ENCODE results near the gene MARCHF4. TPM values are rescaled to one million over a fixed set of nuclear protein-coding genes. Genes with fewer than 3 reads are reported as not detected.

The MARCHF4 gene
- total RNA-seq, 1 experiment from 2014 or later: 0.54 TPM

DNA sequence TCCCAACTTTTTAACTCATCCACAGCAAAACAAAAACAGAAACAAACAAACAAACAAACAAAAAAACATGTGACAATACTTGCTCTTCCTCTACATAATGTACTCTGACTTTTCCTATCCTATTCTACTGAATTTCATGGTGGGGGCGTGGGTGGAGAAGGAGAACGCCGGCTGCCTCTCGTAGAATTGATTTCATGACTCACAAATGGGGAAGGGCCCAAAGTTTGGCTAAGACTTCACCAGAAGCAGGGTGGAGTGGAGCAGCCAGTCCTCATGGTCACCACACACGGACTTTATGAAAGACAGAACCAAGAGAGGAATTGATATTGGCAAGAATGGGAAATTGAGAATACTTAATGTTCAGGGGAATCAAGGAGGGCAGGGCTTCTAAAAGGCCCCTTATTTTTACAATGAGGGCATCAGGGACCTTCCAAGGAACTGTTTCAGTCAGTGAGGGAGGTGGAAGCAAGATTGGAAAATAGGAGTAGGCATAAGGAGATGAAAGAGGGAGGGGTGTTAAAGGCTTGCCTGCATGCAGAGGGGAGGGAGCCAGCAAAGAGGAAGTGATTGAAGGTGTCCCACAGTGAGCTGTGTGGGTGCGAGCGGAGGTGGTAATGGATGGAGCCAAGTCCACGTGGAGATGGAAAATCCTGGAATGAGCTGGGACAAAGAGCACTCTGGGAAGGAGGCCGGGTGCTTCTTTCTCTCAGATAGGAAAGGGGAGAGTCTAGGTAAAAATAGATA, 27.9 kb downstream of the MARCHF4 start:
- H3K4me1 Mint-ChIP-seq (ENCODE audit: low read depth, unreplicated experiment): peaks cover 8% of the 10 kb centered on the region
- no peak overlapping the region for H3K4me3 Mint-ChIP-seq (ENCODE audit: low read depth, unreplicated experiment)
- BruUV-seq (replicated peaks): no TSS peak
- H3K27me3 Mint-ChIP-seq (ENCODE audit: unreplicated experiment): peaks cover 61% of the 10 kb centered on the region
- H3K27ac Mint-ChIP-seq (ENCODE audit: unreplicated experiment): no peak overlapping the region
- TF ChIP-seq, protein P1, sequence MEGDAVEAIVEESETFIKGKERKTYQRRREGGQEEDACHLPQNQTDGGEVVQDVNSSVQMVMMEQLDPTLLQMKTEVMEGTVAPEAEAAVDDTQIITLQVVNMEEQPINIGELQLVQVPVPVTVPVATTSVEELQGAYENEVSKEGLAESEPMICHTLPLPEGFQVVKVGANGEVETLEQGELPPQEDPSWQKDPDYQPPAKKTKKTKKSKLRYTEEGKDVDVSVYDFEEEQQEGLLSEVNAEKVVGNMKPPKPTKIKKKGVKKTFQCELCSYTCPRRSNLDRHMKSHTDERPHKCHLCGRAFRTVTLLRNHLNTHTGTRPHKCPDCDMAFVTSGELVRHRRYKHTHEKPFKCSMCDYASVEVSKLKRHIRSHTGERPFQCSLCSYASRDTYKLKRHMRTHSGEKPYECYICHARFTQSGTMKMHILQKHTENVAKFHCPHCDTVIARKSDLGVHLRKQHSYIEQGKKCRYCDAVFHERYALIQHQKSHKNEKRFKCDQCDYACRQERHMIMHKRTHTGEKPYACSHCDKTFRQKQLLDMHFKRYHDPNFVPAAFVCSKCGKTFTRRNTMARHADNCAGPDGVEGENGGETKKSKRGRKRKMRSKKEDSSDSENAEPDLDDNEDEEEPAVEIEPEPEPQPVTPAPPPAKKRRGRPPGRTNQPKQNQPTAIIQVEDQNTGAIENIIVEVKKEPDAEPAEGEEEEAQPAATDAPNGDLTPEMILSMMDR (IDR thresholded peaks at IDR 0.05; ENCODE audit: unreplicated experiment): no peak
- CTCF ChIA-PET: interaction anchor here (0.7 kb wide), 1 partner anchor 165 kb away, joined by 3 read pairs; no protein-coding TSS in a partner anchor
- H3K36me3 Mint-ChIP-seq (ENCODE audit: insufficient read depth, unreplicated experiment): no peaks in the 10 kb centered on the region
- intact Hi-C loops (cut with micrococcal nuclease; ENCODE audit: unreplicated experiment): no loop called here
- no peak for DNase-seq
- no peaks in the 10 kb centered on the region for H3K9me3 Mint-ChIP-seq (ENCODE audit: low read depth, unreplicated experiment)

DNA sequence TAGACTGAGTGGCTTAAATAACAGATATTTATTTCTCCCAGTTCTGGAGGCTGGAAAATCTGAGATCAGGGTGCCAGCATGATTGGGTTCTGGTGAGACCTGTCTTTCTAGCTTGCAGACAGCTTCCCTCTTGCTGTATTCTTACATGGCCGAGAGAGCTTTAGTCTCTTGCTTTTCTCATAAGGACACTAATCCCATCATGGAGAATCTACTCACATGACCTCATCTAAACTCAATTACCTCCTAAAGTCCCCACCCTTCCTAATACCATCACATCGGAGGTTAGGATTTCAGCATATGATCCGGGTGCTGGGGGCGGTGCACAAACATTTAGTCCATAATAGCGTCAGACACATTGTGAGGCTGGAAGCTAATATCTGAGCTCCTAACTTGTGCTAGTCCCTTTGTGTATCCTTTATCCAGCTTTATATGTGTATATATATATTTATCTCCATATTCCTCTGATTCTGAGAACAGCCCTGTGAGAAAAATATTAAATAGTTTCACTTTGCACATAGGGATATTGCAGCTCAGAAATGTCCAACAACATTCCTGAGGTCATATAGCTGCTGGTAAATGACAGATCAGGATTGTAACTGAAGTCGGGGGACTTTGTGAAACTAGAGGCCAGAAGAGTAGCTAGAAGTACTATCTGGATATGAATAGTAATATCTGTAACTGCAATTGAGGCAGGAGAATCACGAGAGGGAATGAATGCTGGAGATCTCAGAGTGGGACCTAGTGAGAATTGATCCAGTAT, 28.9 kb downstream of the MARCHF4 start:
- Mint-ChIP-seq H3K36me3 (ENCODE audit: insufficient read depth, unreplicated experiment) (no peaks in the 10 kb centered on the region), H3K9me3 (ENCODE audit: low read depth, unreplicated experiment) (peaks cover 2% of the 10 kb centered on the region), H3K4me3 (ENCODE audit: low read depth, unreplicated experiment) (no peak overlapping the region), H3K27me3 (ENCODE audit: unreplicated experiment) (peaks cover 63% of the 10 kb centered on the region), H3K4me1 (ENCODE audit: low read depth, unreplicated experiment) (no peaks in the 10 kb centered on the region), H3K27ac (ENCODE audit: unreplicated experiment) (no peak overlapping the region)
- intact Hi-C loops (cut with micrococcal nuclease; ENCODE audit: unreplicated experiment): no loop called here
- BruUV-seq (replicated peaks): no TSS peak
- TF ChIP-seq, protein P1 (IDR thresholded peaks at IDR 0.05; ENCODE audit: unreplicated experiment): no peak
- CTCF ChIA-PET: no interaction called here
- DNase-seq: no peak

DNA sequence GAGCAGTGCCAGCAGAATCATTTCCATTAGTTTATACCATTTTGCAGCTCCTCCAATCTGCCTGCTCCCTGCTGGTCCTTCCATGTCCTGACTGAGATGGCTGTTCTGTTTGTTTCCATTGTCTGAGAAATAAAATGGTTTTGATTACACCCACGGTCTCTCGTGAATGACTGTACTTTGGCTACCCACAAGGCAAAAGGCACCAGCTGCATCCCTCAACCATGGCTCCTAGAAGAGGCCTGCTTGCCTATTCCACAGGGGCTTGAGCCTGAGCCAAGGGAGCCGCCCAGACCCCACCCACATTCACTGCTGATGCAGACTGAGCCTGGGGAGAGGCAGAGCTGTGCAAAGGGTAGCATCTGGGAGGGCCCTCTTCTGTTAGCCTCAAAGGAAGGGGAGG, 31.2 kb downstream of the MARCHF4 start:
- intact Hi-C loops (cut with micrococcal nuclease; ENCODE audit: unreplicated experiment): no loop called here
- peaks cover 2% of the 10 kb centered on the region for H3K9me3 Mint-ChIP-seq (ENCODE audit: low read depth, unreplicated experiment)
- DNase-seq: no peak
- H3K4me1 Mint-ChIP-seq (ENCODE audit: low read depth, unreplicated experiment): no peaks in the 10 kb centered on the region
- BruUV-seq (replicated peaks): no TSS peak
- H3K27ac Mint-ChIP-seq (ENCODE audit: unreplicated experiment): no peak overlapping the region
- H3K36me3 Mint-ChIP-seq (ENCODE audit: insufficient read depth, unreplicated experiment): no peaks in the 10 kb centered on the region
- H3K4me3 Mint-ChIP-seq (ENCODE audit: low read depth, unreplicated experiment): no peak overlapping the region
- CTCF ChIA-PET: no interaction called here
- TF ChIP-seq, protein P1 (IDR thresholded peaks at IDR 0.05; ENCODE audit: unreplicated experiment): no peak
- H3K27me3 Mint-ChIP-seq (ENCODE audit: unreplicated experiment): peaks cover 64% of the 10 kb centered on the region

DNA sequence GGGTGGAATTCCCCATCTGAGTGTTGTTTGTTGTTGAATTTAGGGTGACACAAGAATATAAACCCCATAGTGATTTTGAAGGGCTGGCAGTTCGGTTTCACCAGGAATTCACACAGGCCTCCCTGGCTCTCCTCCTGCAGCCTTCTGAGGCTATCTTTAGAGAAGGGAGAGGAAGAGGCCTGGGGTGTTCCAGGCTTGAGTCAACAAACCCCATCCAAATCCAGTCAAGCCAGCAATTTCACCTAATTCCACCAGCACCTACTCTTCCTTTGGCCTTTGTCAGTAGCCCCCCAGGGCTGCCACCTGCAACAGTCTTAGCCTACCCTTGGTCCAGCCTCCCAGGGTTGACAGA, 32.0 kb downstream of the MARCHF4 start:
- intact Hi-C loops (cut with micrococcal nuclease; ENCODE audit: unreplicated experiment): no loop called here
- no TSS peak for BruUV-seq (replicated peaks)
- H3K27ac Mint-ChIP-seq (ENCODE audit: unreplicated experiment): no peak overlapping the region
- no peak for DNase-seq
- peaks cover 2% of the 10 kb centered on the region for H3K9me3 Mint-ChIP-seq (ENCODE audit: low read depth, unreplicated experiment)
- H3K36me3 Mint-ChIP-seq (ENCODE audit: insufficient read depth, unreplicated experiment): no peaks in the 10 kb centered on the region
- no peak overlapping the region for H3K4me3 Mint-ChIP-seq (ENCODE audit: low read depth, unreplicated experiment)
- no peaks in the 10 kb centered on the region for H3K4me1 Mint-ChIP-seq (ENCODE audit: low read depth, unreplicated experiment)
- CTCF ChIA-PET: no interaction called here
- peaks cover 64% of the 10 kb centered on the region for H3K27me3 Mint-ChIP-seq (ENCODE audit: unreplicated experiment)
- TF ChIP-seq, protein P1 (IDR thresholded peaks at IDR 0.05; ENCODE audit: unreplicated experiment): no peak
